Cardiac fibroblast (primary cell): ENCODE data around the gene MTM1.

Experiments used
- DNase-seq, 2 donors: peaks; one replicate each; pipeline versions ENCODE4 v3.0.0 to v3.0.0-alpha.2; 2010; ENCODE audit warnings: low read depth in 2 of 2
- H3K4me3 ChIP-seq, 2 donors: replicated peaks in 1 of 2; 1 replicate in 1 of 2; 2 replicates in 1 of 2; pipeline ENCODE4 v1.5.1; 2011; ENCODE audit warnings: low read depth in 2 of 2, low read length in 2 of 2, mild to moderate bottlenecking in 2 of 2, moderate library complexity in 1 of 2
- CTCF ChIP-seq: IDR thresholded peaks from one replicate; pipeline ENCODE4 v1.5.1; 2011; ENCODE audit warnings: low read depth, mild to moderate bottlenecking, low read length, inconsistent platforms

Gene MTM1

GRCh38 chrX:150569155-150569477, 695 bp downstream of the MTM1 start:
- no peak for TF ChIP-seq CTCF
- DNase-seq, result peak; percentile 40 to 48
- peak overlapping the region; percentile 44 to 75 for H3K4me3 ChIP-seq

GRCh38 chrX:150570512-150570911, 2.1 kb downstream of the MTM1 start:
- no peak overlapping the region for H3K4me3 ChIP-seq
- no peak for DNase-seq
- no peak for TF ChIP-seq CTCF

- no peak for DNase-seq
- no peak overlapping the region for H3K4me3 ChIP-seq
- TF ChIP-seq CTCF, result no peak
These were observed 3.8 kb downstream of the MTM1 start for GRCh38 chrX:150572206-150572605.

GRCh38 chrX:150573106-150573505, 4.7 kb downstream of the MTM1 start:
- DNase-seq, result no peak
- TF ChIP-seq CTCF, result no peak
- H3K4me3 ChIP-seq, result no peak overlapping the region

GRCh38 chrX:150573702-150574101, 5.3 kb downstream of the MTM1 start:
- DNase-seq, result no peak
- no peak overlapping the region for H3K4me3 ChIP-seq
- TF ChIP-seq CTCF, result no peak

- TF ChIP-seq CTCF, result no peak
- H3K4me3 ChIP-seq, result no peak overlapping the region
- no peak for DNase-seq
These were observed 6.4 kb downstream of the MTM1 start for GRCh38 chrX:150574559-150575418.

GRCh38 chrX:150575419-150575814, 7.0 kb downstream of the MTM1 start:
- H3K4me3 ChIP-seq, result no peak overlapping the region
- peak; percentile 10 to 59 for DNase-seq
- no peak for TF ChIP-seq CTCF
